HuH-7.5 (cell line): Measurements from ENCODE around the gene FKBP10.
"Not testable (repeated sequence)": the region's sequence is repeated elsewhere in the genome, so short reads cannot be mapped to it uniquely, and the experiment has no call there.

ENCODE experiments used
- DNase-seq: peaks from one replicate; pipeline ENCODE4 v3.0.0; 2011; ENCODE audit warnings: low spot score

FKBP10 gene

DNA sequence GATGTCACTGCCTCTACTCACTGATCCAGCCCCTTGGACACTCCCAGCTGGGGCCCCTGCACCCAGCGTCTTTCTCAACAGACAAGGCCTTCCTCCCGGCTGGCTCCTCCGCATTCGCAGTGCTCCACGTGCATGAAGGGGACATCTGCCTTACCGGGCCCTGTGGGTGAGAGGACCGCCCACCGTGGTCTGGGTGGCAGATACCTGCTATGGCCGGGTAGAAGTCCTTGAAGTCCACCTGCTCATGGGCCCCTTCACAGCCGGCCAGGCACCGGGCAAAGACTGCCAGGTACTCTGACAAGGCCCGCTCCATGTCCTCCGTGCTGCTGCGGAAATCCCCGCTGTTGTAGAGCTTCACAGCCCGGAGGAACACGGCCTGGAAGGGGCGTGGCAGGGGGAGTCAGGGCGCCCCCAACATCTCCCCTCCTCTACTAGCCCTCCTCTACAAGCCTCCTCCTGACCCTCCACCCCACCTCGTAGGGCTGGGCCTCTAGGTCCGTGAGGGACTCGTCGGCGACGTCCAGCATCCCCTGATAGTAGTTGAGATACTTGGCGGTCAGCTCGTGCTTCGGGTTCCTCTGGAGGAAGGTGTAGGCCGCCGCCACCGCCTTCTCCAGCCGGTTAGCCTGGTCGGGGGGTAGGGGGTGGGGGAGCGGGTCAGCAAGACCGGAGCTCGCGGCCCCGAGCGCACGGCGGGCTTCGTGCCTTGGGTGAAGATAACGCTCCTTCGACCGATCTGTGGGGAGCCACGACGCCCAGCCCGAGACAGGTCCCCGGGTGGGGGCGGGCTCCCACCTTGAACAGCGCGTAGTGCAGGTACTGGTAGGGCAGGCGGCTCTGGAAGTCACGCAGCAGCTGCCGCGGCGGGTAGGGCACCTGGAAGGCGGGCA, 1.9 kb upstream of the FKBP10 start:
- DNase-seq, result peak; percentile 41

DNA sequence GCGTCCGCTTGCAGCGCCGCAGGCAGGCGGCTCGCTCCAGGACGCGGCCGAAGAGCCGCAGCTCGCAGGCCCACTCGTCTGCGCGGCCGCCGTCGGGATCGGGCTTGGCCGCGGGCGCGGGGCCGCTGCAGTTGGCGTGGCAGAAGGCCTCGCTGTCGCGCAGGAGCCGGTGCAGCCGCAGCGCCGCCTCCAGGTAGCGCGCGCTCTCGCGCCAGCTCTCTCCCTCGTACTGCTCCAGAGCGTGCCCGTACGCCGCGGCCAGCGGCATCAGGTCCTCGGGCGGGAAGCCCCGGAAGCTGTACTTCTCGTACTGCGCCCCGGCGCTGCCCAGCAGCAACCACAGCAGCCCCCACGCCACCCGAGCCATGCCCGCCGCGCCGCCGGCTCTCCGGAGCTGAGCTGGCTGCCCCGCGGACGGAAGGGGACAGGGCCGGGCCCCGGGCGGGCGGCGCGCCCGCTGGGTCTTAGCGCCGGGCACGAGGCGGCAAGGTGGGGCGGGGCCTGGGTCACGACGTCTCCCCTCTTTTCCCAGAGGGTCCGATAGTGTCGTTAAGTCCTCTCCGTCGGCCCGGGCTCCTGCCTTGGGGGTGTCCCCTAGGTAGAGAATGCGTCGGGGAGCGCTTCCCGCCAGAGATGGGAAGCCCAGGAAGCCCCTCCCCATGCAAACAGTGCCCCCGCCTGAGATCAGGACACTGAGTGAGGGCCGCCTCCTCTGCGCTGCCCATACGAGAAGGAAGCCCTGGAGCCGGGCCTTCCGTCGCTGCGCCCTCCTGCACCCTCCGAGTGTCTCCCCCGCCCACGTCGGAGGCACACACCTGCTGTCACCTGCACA, 1.0 kb upstream of the FKBP10 start, which contains the start of gene P3H4:
Gene P3H4 (minus strand): TSS at position 401 of the 832 bp plus-strand sequence. CDS start 34 bp downstream, at position 367.
- peak; percentile 77 for DNase-seq

DNA sequence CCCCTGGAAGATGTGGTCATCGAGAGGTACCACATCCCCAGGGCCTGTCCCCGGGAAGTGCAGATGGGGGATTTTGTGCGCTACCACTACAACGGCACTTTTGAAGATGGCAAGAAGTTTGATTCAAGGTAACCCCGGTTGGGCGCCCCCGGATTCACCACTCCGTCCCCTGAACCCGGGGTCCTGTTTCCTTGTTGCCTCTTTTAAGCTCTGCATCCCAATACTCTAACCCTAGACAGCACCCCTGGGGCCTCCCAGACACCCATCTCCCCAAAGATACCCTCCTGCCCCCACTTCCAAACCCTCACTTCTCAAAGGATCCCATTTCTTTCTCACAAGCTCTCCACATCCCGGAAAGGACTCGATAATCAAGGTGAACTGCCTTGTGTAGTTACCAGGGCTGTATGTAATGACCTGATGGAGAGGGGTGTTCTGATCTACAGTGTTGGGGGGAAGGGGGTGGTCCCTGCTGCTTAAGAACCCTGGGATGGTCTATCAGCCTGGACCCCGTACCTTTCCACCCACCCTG, 412 bp downstream of the FKBP10 start:
- DNase-seq, result no peak

DNA sequence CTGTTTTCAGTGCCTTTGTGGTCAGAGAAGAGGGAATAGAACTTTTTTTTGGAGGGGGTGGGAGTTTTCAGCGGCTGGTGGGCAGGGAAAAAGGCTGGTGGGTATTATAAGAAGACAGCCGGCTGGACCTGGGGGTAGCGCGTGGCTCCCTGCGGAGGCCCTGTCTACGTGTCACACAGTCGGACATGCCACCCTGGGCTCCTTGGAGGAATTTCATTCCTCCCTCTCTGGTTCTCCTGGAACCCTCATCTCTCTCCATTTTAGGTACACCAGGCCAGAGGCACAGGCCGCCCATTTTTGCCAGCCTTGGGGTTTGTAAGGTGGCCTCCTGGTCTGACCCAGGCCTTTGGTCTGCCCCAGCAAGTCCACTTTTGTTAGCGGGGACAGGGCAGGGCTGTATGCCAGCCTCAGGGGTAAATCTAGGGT, 908 bp downstream of the FKBP10 start:
- no peak for DNase-seq

DNA sequence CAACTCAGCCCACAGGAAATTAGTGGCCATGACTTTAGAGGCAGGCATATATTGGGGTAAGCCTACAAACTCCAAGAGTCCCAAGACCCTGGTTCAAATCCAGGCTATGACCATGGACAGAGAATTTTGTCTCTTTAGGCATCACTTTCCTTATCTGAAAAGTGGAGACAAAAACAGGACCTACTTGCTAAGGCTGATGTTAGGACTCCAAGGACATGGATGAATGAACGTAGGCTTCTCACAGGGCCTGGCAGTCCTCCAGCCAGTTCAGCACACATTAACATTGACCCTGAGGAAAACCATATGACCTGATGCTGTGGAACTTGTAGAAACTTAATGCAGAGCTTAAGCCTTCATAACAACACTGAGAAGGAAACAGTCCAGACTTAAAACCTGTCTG, 1.4 kb downstream of the FKBP10 start:
- DNase-seq, result no peak

DNA sequence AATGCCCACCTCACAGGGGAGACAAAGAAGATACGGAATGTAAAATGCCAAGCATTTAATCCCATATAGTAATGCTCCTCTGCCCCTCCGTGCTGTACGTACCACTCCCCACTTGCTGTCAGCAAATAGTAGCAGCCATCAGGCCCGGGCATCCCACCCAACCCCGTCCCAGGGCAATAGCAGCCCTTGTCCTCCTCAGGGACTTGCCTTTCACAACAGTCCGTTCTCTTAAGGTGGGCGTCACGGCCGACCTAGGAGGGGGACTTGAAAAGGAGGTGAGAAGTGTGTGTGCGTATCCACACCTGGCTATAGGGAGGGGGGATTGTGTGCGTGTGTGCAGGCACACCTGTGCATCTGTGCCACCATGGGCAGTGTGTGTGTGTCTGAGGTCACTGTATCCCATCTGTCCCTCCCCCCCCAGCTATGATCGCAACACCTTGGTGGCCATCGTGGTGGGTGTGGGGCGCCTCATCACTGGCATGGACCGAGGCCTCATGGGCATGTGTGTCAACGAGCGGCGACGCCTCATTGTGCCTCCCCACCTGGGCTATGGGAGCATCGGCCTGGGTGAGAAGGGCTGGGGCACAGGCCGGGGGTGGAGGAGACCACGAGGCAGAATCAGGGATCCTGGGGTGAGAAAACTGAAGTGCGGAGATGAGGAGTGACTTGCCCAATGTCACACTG, 4.0 kb downstream of the FKBP10 start:
- no peak for DNase-seq

DNA sequence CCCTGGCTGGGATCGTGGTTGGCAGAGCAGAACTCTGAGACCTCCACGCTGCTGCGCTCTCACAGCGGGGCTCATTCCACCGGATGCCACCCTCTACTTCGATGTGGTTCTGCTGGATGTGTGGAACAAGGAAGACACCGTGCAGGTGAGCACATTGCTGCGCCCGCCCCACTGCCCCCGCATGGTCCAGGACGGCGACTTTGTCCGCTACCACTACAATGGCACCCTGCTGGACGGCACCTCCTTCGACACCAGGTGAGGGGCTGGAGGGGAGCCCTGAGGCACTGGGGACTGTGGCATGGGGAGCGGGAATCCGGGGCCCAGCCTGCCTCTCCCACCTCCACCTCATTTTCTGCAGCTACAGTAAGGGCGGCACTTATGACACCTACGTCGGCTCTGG, 5.2 kb downstream of the FKBP10 start:
- no peak for DNase-seq

DNA sequence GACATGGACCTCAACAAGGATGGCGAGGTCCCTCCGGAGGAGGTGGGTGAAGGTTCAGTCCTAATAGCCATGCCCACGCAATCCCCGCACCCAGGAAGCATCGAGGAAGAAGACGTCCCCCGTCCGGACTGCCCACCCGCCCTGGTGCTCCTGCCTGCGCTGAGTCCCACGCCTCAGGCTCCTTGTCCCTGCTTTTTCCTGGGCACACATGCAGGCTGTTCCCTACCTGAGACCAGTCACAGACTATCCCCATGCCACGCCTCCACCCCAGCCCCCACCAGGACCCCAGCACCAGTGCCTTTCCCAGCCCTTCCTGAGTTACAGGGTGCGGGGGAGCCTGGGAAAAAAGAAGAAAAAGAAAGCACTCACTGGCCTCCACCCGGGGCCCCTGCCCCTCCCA, 9.0 kb downstream of the FKBP10 start:
- DNase-seq, result no peak

DNA sequence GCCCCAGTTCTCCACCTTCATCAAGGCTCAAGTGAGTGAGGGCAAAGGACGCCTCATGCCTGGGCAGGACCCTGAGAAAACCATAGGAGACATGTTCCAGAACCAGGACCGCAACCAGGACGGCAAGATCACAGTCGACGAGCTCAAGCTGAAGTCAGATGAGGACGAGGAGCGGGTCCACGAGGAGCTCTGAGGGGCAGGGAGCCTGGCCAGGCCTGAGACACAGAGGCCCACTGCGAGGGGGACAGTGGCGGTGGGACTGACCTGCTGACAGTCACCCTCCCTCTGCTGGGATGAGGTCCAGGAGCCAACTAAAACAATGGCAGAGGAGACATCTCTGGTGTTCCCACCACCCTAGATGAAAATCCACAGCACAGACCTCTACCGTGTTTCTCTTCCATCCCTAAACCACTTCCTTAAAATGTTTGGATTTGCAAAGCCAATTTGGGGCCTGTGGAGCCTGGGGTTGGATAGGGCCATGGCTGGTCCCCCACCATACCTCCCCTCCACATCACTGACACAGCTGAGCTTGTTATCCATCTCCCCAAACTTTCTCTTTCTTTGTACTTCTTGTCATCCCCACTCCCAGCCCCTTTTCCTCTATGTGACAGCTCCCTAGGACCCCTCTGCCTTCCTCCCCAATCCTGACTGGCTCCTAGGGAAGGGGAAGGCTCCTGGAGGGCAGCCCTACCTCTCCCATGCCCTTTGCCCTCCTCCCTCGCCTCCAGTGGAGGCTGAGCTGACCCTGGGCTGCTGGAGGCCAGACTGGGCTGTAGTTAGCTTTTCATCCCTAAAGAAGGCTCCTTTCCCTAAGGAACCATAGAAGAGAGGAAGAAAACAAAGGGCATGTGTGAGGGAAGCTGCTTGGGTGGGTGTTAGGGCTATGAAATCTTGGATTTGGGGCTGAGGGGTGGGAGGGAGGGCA, 9.7 kb downstream of the FKBP10 start:
- no peak for DNase-seq

DNA sequence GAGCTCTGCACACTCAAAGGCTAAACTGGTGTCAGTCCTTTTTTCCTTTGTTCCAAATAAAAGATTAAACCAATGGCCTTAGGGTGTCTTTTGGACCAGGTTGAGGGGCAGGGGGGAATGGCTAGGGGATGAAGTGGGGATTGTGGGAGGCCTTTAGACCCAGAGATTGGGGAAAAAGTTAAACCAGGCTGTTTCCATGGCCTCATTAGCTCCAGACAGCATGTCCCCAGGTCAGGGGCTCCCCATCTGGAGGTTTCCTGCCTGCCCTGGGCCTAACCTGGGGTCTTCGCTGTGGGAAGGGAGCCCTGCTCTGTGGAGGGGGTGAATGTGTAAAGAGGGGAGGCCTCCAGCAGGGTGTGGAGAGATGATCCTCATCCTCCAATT, 10.3 kb downstream of the FKBP10 start:
- no peak for DNase-seq

DNA sequence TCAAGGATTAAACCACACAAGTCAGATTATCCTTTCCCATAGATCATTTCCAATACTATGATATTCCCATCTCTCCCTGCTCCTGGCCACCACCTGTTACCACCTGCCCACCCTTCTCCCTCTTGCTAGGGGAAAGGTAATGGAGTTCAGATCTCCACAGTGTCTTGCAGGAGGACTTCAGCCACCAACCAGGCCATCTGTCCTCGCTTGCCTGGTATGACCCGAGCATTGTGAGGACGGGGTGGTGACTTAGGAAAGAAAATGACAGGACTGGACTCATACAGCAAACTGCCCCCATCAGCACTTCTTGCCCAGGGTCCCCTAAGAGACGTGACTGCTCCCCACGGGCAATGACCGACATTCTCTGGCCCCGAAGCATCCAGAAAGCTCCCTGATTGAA, 10.8 kb downstream of the FKBP10 start:
- DNase-seq, result no peak

DNA sequence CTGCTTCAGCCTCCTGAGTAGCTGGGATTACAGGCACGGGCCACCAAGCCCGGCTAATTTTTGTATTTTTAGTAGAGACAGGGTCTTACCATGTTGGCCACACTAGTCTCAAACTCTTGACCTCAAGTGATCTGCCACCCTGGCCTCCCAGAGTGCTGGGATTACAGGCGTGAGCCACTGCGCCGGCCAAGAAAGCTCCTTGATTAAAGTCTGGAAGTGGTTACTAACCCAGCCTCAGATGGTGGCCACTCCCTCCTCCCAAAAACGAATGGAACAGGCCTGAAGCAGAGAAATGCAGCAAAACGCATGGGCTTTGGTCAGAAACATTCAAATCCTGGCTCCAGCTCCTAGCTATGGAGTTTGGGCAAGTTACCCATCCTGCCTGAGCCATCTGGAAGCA, 11.3 kb downstream of the FKBP10 start:
- no peak for DNase-seq

DNA sequence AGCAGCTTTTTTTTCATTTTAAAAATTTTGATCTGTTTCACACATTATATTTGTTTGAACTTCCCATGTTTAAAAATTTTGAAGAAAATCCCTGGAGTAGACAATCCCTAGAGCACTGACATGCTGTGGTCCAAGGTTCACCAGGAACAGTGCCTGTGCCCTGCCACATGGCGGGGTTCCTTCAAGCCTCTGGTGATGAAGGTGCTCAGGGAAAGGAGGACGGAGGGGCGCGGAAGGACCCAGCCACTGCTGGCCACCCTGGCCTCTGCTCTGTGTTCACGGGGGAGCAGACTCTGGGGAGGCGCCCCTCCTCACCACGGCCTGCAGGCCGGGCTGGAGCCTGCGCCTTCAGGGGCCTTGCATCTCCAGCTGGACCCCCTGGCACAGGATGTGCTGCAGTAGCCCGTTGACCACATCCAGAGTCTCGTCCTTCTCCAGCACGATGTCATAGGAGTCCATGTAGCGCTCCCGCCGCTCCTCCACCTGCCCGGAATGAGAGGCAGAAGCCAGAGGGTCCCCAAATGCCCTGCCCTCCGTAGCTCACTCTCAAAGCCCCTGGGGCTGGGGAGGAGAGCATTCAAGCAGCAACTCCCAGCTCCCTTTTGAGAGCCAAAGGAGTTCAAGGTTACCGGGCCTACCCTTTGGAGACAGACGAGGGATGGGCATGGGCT, 12.5 kb downstream of the FKBP10 start:
- no peak for DNase-seq

DNA sequence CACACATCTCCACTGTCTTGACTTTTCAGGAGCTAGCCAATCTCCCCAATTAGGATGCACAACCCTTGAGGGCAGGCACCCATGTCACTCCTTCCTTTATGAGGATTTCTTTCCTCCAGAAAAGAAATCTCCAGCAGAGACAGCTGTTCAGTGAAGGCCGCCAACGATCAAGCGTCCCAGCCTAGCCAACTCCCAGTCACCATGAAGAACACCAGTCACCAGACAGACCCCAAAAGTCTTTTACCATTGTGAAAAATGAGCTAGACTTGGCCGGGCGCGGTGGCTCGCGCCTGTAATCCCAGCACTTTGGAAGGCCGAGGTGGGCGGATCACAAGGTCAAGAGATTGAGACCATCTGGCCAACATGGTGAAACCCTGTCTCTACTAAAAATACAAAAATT, 17.2 kb downstream of the FKBP10 start:
- DNase-seq, result not testable (repeated sequence)

DNA sequence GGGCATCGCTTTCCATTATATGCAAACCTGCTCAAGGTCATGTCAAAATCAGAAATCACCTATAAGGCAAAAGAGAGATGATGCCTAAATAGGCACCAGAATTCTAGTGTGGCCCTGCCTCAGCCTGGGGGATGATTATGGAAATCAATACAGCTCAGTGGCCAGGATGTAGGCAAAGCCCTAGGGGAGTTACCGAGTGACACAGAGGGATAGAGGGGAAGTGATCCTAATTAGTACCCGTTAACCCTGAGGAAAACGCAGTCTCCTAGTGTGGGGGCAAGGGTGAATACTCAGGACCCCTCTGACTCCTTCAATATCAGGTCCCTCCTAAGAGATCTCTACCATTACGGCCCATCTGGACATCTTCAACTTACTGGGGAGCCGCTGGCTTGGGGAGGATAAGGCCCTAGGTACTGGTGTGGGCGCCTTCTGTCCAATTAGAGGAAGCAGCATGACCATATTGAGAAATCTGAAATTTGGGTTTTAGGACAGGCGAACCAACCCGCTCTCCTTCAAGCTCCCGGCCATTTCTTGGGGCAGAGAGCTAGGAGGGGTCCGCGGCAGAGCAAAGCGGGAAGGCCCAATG, 22.5 kb downstream of the FKBP10 start:
- DNase-seq, result no peak

DNA sequence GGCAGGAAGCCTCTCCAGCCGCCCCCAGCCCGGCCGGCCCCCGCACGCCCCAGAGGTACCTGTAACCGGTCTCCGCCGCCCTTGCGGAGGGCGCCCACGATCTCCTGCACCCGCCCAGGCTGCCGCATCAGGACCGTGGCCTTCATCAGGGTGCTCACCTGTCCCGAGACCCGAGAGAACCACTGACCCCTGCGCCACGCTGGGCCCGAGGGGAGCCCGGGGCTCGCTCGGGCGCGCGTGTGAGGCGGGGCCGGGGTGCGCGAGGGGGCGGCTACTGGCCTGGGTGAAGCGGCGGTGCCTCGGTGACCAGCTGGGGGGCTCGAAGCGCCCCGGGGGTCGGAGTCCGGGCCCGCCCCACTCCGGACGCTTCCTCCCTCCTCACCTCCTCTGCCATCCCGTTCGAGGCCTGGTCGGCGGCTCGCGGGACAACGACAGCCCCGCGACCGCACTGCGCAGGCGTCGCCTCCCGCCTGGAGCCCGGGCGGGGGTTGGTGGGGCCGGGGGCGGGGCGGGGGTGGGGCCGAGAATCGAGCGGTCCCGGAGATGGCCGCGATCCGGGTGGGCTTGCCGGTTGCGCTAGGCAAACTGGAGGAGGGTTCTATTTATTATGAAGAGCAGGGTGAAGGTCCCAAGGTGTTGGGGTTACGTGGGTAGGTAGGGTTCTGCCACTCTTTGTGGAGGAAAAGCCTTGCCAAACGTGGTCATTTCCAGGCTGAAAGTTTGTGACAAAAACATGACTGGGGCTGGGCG, 23.2 kb downstream of the FKBP10 start, which contains the start of gene NT5C3B:
Gene NT5C3B (minus strand): TSS at position 433 of the 750 bp plus-strand sequence. CDS start 39 bp downstream, at position 394.
- peak; percentile 86 for DNase-seq

DNA sequence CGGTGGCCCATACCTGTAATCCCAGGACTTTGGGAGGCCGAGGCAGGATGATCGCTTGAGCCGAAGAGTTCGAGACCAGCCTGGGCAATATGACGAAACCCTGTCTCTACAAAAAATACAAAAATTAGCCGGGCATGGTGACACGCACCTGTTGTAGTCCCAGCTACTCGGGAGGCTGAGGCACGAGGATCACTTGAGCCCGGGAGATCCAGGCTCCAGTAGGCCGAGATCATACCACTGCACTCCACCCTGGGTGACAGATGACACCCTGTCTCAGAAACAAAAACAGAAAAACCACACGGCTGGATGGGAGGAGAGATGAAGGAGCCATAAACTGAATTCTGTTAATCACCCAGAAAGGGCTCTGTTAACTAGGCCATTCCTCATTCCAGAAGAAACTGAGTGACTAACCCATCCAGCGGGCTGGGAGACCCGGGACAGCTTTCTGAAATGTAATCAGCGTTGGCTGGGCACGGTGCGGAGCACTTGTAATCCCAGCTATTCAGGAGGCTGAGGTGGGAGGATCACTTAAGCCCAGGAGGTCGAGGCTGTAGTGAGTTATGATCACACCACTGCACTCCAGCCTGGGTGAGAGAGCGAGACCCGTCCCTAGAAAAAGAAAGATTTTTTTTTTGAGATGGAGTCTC, 23.9 kb downstream of the FKBP10 start:
- no peak for DNase-seq

DNA sequence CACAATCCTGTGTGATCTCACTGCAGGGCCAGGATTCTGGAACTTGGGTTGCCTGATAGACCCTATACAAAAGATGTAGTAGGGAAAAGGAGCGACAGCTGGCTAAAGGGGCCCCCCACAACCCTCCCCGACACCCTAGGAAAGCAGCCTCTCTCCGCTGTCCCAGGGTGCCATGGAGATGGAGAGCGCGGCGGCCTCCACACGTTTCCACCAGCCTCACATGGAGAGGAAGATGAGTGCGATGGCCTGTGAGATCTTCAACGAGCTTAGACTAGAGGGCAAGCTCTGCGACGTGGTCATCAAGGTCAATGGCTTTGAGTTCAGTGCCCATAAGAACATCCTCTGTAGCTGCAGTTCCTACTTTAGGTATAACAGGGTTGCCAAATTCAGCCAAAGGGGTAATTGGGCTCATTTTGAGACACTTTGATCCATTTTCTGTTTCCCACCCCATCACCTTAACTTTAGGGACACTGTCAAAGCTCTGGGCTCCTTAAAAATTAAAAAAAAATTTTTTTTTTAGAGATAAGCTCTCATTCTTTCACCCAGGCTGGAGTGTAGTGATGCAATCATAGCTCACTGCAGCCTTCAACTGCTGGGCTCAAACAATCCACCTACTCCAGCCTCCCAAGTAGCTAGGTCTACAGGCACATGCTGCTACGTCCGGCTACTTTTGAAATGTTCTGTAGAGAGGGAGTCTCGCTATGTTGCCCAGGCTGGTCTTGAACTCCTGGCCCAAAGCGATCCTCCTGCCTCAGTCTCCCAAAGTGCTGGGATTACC, 25.1 kb downstream of the FKBP10 start, which contains the start of gene KLHL10:
Gene KLHL10 (plus strand): TSS at position 65 of the 778 bp plus-strand sequence. CDS start 108 bp downstream, at position 173.
- no peak for DNase-seq
